Stimulated activated CD8-positive, alpha-beta memory T cell treated with anti-CD3 and anti-CD28 coated beads, Interleukin-7, amount 100 ng/mL, for 1 hour (primary cell): Measurements from ENCODE around the gene SPTLC2.

Experiments used
- DNase-seq, 2 donors: peaks; one replicate each; pipeline ENCODE4 v3.0.0-alpha.2; 2020; ENCODE audit warnings: low read depth in 2 of 2

The SPTLC2 gene

GRCh38 chr14:77623201-77623600, 6.8 kb upstream of the SPTLC2 start:
- no peak for DNase-seq

GRCh38 chr14:77622366-77622961, 6.0 kb upstream of the SPTLC2 start:
- no peak for DNase-seq

GRCh38 chr14:77620222-77620870, 3.9 kb upstream of the SPTLC2 start:
- no peak for DNase-seq

GRCh38 chr14:77618381-77618970, 2.0 kb upstream of the SPTLC2 start:
- DNase-seq = no peak

- DNase-seq = no peak
These were observed 344 bp downstream of the SPTLC2 start for GRCh38 chr14:77616133-77616453.

- DNase-seq = no peak
These were observed 890 bp downstream of the SPTLC2 start for GRCh38 chr14:77615361-77616132.

- DNase-seq = no peak
These were observed 3.2 kb downstream of the SPTLC2 start for GRCh38 chr14:77613201-77613600.

GRCh38 chr14:77612011-77612620, 4.3 kb downstream of the SPTLC2 start:
- DNase-seq = no peak

GRCh38 chr14:77610553-77610952, 5.9 kb downstream of the SPTLC2 start:
- no peak for DNase-seq

GRCh38 chr14:77609922-77610321, 6.5 kb downstream of the SPTLC2 start:
- no peak for DNase-seq

- DNase-seq = no peak
These were observed 8.6 kb downstream of the SPTLC2 start for GRCh38 chr14:77607741-77608302.

GRCh38 chr14:77605392-77605972, 11.0 kb downstream of the SPTLC2 start:
- DNase-seq = no peak

GRCh38 chr14:77603654-77604255, 12.7 kb downstream of the SPTLC2 start:
- DNase-seq = no peak

- DNase-seq = no peak
These were observed 13.4 kb downstream of the SPTLC2 start for GRCh38 chr14:77603031-77603430.

- DNase-seq = no peak
These were observed 14.4 kb downstream of the SPTLC2 start for GRCh38 chr14:77601846-77602619.

- no peak for DNase-seq
These were observed 16.5 kb downstream of the SPTLC2 start for GRCh38 chr14:77599889-77600288.

GRCh38 chr14:77598366-77599070, 17.9 kb downstream of the SPTLC2 start:
- no peak for DNase-seq

- no peak for DNase-seq
These were observed 22.9 kb downstream of the SPTLC2 start for GRCh38 chr14:77593501-77593961.

GRCh38 chr14:77590845-77591485, 25.5 kb downstream of the SPTLC2 start:
- no peak for DNase-seq
